Loucy (cell line): ENCODE measurements around the gene ASB10.

Source experiments
- CTCF ChIP-seq: fragments of 200-600 bp; sonication (generic); conservative IDR thresholded peaks from 2 replicates; pipeline ENCODE4 v1.5.1; 2014; ENCODE audit warnings: mild to moderate bottlenecking, antibody characterized with exemption, low read length
- EZH2phosphoT487 ChIP-seq: fragments of 200-600 bp; IDR thresholded peaks from 2 replicates; pipeline ENCODE4 v1.6.1; 2018; ENCODE audit warnings: antibody characterized with exemption, mild to moderate bottlenecking, moderate library complexity, borderline replicate concordance

- TF ChIP-seq CTCF (no peak), EZH2phosphoT487 (no peak)
Observed at GRCh38 chr7:151209588-151209987, 22.5 kb upstream of the ASB10 start.
